Kidney epithelial cell (primary cell): ENCODE data around the gene SLX9. TPM values are rescaled to one million over a fixed set of nuclear protein-coding genes. Genes with fewer than 3 reads are reported as not detected.

Experiments
- DNase-seq: peaks from one replicate; pipeline ENCODE4 v3.0.0-alpha.2; 2010; ENCODE audit warnings: low read depth
- H3K27me3 ChIP-seq: 2 replicates; pipeline ENCODE4 v1.6.0; 2011; ENCODE audit warnings: low read length; ENCODE audit not compliant: control insufficient read depth, insufficient read depth
- H3K36me3 ChIP-seq: 2 replicates; pipeline ENCODE4 v1.5.1; 2011; ENCODE audit warnings: low read length; ENCODE audit not compliant: control insufficient read depth, insufficient read depth
- H3K4me3 ChIP-seq: 2 replicates; pipeline ENCODE4 v1.5.1; 2011; ENCODE audit warnings: low read depth, mild to moderate bottlenecking, control low read depth, low read length
- total RNA-seq: library from RNA; depleted of rRNA; stranded (reverse); fragments of >200 nt; gene quantifications from 2 replicates; pipeline ENCODE4 v1.2.3, GENCODE V29; 2015
- TF ChIP-seq, protein P1 (sequence below): IDR thresholded peaks from 2 replicates; pipeline ENCODE4 v1.5.1; 2011; ENCODE audit warnings: mild to moderate bottlenecking, moderate library complexity, low read length, control low read depth, inconsistent platforms; ENCODE audit not compliant: insufficient read depth, poor library complexity, severe bottlenecking

The SLX9 gene
- total RNA-seq, 1 donor from 2014 or later: 38.6 TPM

- Histone ChIP-seq H3K27me3 (peaks cover 9% of the 10 kb centered on the region), H3K4me3 (no peak overlapping the region), H3K36me3 (no peaks in the 10 kb centered on the region)
- TF ChIP-seq, protein P1, sequence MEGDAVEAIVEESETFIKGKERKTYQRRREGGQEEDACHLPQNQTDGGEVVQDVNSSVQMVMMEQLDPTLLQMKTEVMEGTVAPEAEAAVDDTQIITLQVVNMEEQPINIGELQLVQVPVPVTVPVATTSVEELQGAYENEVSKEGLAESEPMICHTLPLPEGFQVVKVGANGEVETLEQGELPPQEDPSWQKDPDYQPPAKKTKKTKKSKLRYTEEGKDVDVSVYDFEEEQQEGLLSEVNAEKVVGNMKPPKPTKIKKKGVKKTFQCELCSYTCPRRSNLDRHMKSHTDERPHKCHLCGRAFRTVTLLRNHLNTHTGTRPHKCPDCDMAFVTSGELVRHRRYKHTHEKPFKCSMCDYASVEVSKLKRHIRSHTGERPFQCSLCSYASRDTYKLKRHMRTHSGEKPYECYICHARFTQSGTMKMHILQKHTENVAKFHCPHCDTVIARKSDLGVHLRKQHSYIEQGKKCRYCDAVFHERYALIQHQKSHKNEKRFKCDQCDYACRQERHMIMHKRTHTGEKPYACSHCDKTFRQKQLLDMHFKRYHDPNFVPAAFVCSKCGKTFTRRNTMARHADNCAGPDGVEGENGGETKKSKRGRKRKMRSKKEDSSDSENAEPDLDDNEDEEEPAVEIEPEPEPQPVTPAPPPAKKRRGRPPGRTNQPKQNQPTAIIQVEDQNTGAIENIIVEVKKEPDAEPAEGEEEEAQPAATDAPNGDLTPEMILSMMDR: no peak
- DNase-seq: no peak
Observed at GRCh38 chr21:44996096-44996495, 56.3 kb downstream of the SLX9 start.

- TF ChIP-seq, protein P1: no peak
- no peaks in the 10 kb centered on the region for H3K36me3 ChIP-seq
- peaks cover 8% of the 10 kb centered on the region for H3K27me3 ChIP-seq
- no peak overlapping the region for H3K4me3 ChIP-seq
- DNase-seq: no peak
Observed at GRCh38 chr21:44996501-44996921, 56.7 kb downstream of the SLX9 start.

DNA sequence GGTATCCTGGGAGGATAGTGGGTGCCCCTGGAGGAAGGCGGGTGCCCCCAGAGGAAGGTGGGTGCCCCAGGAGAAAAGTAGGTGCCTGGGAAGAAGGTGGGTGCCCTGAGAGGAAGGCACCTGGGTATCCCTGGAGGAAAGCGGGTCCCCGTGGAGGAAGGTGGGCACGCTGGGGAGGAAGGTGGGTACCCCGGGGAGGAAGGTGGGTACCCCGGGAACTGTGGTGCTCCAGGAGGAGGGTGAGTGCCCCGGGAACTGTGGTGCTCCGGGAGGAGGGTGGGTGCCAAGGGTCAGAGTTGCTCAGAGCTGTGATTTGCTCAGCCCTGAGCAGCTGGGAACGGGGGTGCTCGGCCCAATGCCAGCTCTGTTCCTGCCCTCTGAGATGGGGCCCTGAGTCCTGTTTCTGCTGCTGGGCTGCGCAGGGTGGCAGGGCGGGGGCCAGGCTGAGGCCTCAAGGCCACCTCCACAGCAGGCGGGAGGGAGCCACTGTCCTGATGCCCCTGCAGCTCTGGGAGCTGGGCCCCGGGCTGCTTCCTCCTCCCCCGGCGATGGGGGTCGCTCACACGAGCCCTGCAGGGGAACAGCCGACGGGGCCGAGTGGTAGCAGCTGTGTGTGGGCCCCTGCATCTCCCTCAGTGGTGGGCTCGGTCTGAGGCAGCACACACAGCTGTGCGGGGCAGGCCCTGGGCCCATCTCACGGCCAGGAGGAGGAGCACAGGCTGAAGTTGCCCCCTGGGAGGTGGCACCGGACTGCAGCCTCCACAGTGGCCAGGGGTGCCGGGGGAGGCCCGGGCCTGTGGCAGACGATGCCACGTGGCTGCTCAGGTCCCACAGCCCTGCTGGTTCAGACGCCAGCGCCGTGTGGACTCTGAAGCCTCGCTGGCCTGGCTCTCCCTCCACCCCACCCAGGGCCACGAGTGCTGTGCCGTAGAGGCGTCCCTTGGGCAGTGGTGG lies 57.4 kb downstream of the SLX9 start:
- no peak for DNase-seq

DNA sequence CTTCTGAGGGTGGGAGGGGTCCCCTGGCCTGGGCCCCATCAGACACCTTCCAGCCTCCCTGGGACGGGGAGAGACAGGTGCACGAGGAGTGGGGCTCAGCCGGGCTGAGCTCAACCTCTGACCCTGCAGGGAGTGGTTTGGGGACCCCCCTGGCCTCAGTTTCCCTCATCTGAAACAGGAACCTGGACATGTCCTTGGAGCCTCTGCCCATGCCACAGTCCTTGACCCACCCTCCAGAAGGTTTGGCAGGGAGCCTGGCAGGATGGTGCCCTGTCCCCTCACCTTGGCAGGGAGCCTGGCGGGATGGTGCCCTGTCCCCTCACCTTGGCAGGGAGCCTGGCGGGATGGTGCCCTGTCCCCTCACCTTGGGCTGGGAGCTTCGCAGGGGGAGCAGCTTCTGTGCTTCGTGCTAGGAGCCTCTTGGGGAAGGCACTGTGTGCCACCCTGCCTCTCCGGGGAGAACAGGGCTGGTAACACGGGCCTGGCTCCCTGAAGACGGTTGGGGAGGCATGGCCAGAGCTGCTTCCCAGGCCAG lies 58.3 kb downstream of the SLX9 start:
- Histone ChIP-seq H3K4me3 (no peak overlapping the region), H3K36me3 (no peaks in the 10 kb centered on the region), H3K27me3 (peaks cover 2% of the 10 kb centered on the region)
- no peak for DNase-seq
- TF ChIP-seq, protein P1: no peak

More for the DNA sequence above, 57.4 kb downstream of the SLX9 start:
- Histone ChIP-seq H3K27me3 (peaks cover 3% of the 10 kb centered on the region), H3K36me3 (no peaks in the 10 kb centered on the region), H3K4me3 (no peak overlapping the region)
- TF ChIP-seq, protein P1: no peak

DNA sequence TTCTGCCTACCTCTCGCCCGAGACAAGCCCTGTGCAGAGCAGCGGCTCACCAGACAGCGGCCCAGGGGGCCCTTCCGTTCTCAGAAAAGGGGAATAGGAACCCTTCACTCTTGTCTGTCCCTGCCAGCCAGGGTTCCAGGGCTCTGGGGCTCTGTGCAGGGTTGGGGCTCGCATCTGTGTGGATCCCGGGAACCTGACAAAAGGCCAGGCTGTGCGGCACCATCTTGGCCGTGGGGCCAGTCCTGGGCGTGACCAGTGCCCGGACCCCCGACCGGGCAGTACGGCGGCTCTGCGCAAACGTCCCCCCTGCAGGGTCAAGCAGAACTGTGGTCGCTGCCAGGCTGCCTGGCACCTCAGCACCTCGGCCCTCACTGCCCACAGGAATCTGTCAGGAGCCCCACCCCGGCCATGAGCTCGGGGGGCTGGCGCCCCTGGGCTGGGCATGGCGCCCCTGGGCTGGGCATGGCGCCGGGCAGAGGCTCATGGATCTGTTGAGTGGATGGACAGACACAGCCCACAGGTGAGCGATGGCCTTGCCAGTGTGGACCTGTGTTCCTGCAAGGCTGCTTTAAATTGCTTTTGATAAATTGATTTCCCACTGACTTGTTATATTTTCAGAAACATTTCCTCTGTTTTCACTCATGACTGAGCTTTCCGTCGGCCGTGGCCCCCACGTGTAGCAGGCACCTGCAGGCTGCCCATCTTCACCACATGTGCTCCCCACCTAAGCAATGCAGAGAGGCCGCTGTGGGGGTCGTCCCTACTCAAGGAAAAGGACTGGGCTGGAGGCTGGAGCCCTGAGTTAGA lies 59.0 kb downstream of the SLX9 start:
- DNase-seq: no peak
- no peak overlapping the region for H3K4me3 ChIP-seq
- peaks cover 2% of the 10 kb centered on the region for H3K27me3 ChIP-seq
- TF ChIP-seq, protein P1: no peak
- H3K36me3 ChIP-seq: no peaks in the 10 kb centered on the region
